Panc1 (cell line): ENCODE results near the gene ALDH1B1. TPM values are rescaled to one million over a fixed set of nuclear protein-coding genes. Genes with fewer than 3 reads are reported as not detected.

Experiments used
- ATAC-seq: fragments of 200-7000 bp; cut with Tn5 transposase; 2 replicates; pipeline ENCODE4 v1.9.1; 2020; ENCODE audit warnings: mild to moderate bottlenecking, moderate library complexity
- BruUV-seq: library from RNA; stranded (reverse); fragments of 400-500 nt; replicated peaks from 2 replicates; lab custom pipeline; 2021; lab: Mats Ljungman, UMichigan
- CTCF ChIA-PET: fragments of 300-600 bp; sonication (Branson Sonifier 250); formaldehyde crosslinking; loops from one replicate; lab custom pipeline; 2022; ENCODE audit warnings: antibody characterized with exemption; lab: Charles Lee
- POLR2A ChIA-PET: fragments of 300-600 bp; sonication (Branson Sonifier 250); formaldehyde crosslinking; loops from one replicate; lab custom pipeline; 2022; ENCODE audit warnings: antibody characterized with exemption; lab: Charles Lee
- DNase-seq: peaks from one replicate; pipeline ENCODE4 v3.0.0-alpha.2; 2010; ENCODE audit warnings: low read depth, low spot score
- H3K27ac ChIP-seq: 2 replicates; pipeline ENCODE4 v1.5.1; 2011; ENCODE audit warnings: mild to moderate bottlenecking, low read length, inconsistent platforms
- H3K27me3 ChIP-seq: fragments of 200-500 bp; sonication (Bioruptor generic); 2 replicates; pipeline ENCODE4 v1.6.0; 2014; ENCODE audit warnings: low read length, inconsistent platforms; ENCODE audit not compliant: control insufficient read depth, insufficient read depth
- H3K36me3 ChIP-seq: fragments of 200-500 bp; sonication (Bioruptor generic); 2 replicates; pipeline ENCODE4 v1.5.1; 2014; ENCODE audit warnings: inconsistent platforms, mild to moderate bottlenecking, low read length, moderate library complexity; ENCODE audit not compliant: control insufficient read depth, insufficient read depth
- H3K4me1 ChIP-seq: 2 replicates; pipeline ENCODE4 v1.5.1; 2011; ENCODE audit warnings: inconsistent platforms, mild to moderate bottlenecking, low read length, moderate library complexity; ENCODE audit not compliant: control insufficient read depth, insufficient read depth
- H3K4me3 ChIP-seq, 2 experiments: 2 replicates each; pipeline ENCODE4 v1.5.1; 2011 to 2012; ENCODE audit warnings: low read depth in 2 of 2, low read length in 2 of 2, mild to moderate bottlenecking in 2 of 2, inconsistent platforms in 1 of 2, moderate library complexity in 1 of 2
- H3K9me3 ChIP-seq: fragments of 200-500 bp; sonication (Bioruptor generic); 2 replicates; pipeline ENCODE4 v1.5.1; 2014; ENCODE audit warnings: low read depth, mild to moderate bottlenecking, inconsistent platforms, low read length, moderate library complexity; ENCODE audit not compliant: control insufficient read depth, insufficient read depth
- POLR2AphosphoS5 ChIP-seq: IDR thresholded peaks from 2 replicates; pipeline ENCODE4 v1.6.1; 2012; ENCODE audit warnings: mild to moderate bottlenecking, low read depth, low read length, moderate library complexity
- SIN3A ChIP-seq: IDR thresholded peaks from 2 replicates; pipeline ENCODE4 v1.6.1; 2012; ENCODE audit warnings: low read depth, mild to moderate bottlenecking, low read length, moderate library complexity, borderline replicate concordance; ENCODE audit not compliant: insufficient read depth
- TCF7L2 ChIP-seq: IDR thresholded peaks from 2 replicates; pipeline ENCODE4 v1.6.1; 2011; ENCODE audit warnings: mild to moderate bottlenecking, low read depth, low read length, inconsistent platforms
- in situ Hi-C: cut with HindIII; loops from 2 replicates; pipeline ENCODE4 v1.10.0; 2016; ENCODE audit warnings: low sequenced_read_pairs, low pct_unique_long_range_greater_than_20kb
- intact Hi-C: fragments of 100-400 bp; cut with micrococcal nuclease; formaldehyde crosslinking; loops from one replicate; pipeline ENCODE4 v1.10.0; 2022; ENCODE audit not compliant: unreplicated experiment
- total RNA-seq: library from RNA; stranded (reverse); gene quantifications from one replicate; pipeline ENCODE4 v1.2.1, GENCODE V29; 2021; ENCODE audit not compliant: unreplicated experiment
- TF ChIP-seq, protein P1 (sequence below): fragments of 450-650 bp; IDR thresholded peaks from 2 replicates; pipeline ENCODE4 v1.5.1; 2017; ENCODE audit warnings: mild to moderate bottlenecking
- TF ChIP-seq, protein P2 (sequence below), 2 experiments: IDR thresholded peaks; 2 replicates each; pipeline ENCODE4 v1.6.1; 2011 to 2012; ENCODE audit warnings: low read depth in 2 of 2, control low read depth in 1 of 2, low read length in 1 of 2, mild to moderate bottlenecking in 1 of 2, moderate library complexity in 1 of 2; ENCODE audit not compliant: insufficient read depth in 1 of 2

Gene ALDH1B1
- total RNA-seq, 1 experiment from 2014 or later, result 34.2 TPM

DNA sequence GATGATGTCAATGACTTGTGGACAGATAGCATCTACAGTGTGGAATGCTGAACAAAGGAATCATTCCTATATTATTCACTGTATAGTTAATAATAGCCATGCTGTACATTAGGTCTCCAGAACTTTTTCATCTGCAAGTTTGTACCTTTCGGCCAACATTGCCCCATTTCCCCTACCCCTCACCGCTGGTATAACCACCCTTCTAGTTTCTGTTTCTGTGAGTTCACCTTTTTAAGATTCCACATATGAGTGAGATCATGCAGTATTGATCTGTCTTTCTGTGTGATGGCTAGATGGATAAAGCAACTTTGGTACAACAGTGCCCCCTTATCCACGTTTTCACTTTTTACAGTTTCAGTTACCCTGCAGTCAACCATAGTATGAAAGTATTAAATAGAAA is 18.8 kb upstream of the ALDH1B1 start:
- no peak overlapping the region for H3K4me3 ChIP-seq
- H3K27me3 ChIP-seq, result no peaks in the 10 kb centered on the region
- intact Hi-C loops, result no loop called here
- TF ChIP-seq TCF7L2 (no peak), POLR2AphosphoS5 (no peak), SIN3A (no peak)
- TF ChIP-seq, protein P1, sequence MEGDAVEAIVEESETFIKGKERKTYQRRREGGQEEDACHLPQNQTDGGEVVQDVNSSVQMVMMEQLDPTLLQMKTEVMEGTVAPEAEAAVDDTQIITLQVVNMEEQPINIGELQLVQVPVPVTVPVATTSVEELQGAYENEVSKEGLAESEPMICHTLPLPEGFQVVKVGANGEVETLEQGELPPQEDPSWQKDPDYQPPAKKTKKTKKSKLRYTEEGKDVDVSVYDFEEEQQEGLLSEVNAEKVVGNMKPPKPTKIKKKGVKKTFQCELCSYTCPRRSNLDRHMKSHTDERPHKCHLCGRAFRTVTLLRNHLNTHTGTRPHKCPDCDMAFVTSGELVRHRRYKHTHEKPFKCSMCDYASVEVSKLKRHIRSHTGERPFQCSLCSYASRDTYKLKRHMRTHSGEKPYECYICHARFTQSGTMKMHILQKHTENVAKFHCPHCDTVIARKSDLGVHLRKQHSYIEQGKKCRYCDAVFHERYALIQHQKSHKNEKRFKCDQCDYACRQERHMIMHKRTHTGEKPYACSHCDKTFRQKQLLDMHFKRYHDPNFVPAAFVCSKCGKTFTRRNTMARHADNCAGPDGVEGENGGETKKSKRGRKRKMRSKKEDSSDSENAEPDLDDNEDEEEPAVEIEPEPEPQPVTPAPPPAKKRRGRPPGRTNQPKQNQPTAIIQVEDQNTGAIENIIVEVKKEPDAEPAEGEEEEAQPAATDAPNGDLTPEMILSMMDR, result no peak
- TF ChIP-seq, protein P2, sequence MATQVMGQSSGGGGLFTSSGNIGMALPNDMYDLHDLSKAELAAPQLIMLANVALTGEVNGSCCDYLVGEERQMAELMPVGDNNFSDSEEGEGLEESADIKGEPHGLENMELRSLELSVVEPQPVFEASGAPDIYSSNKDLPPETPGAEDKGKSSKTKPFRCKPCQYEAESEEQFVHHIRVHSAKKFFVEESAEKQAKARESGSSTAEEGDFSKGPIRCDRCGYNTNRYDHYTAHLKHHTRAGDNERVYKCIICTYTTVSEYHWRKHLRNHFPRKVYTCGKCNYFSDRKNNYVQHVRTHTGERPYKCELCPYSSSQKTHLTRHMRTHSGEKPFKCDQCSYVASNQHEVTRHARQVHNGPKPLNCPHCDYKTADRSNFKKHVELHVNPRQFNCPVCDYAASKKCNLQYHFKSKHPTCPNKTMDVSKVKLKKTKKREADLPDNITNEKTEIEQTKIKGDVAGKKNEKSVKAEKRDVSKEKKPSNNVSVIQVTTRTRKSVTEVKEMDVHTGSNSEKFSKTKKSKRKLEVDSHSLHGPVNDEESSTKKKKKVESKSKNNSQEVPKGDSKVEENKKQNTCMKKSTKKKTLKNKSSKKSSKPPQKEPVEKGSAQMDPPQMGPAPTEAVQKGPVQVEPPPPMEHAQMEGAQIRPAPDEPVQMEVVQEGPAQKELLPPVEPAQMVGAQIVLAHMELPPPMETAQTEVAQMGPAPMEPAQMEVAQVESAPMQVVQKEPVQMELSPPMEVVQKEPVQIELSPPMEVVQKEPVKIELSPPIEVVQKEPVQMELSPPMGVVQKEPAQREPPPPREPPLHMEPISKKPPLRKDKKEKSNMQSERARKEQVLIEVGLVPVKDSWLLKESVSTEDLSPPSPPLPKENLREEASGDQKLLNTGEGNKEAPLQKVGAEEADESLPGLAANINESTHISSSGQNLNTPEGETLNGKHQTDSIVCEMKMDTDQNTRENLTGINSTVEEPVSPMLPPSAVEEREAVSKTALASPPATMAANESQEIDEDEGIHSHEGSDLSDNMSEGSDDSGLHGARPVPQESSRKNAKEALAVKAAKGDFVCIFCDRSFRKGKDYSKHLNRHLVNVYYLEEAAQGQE (IDR thresholded peaks at IDR 0.05; ENCODE audit: insufficient read depth in 1 of 2, low read depth in 2 of 2, low read length in 1 of 2), result no peak
- DNase-seq, result no peak
- H3K27ac ChIP-seq, result no peak overlapping the region
- in situ Hi-C loops, result no loop called here
- no peaks in the 10 kb centered on the region for H3K9me3 ChIP-seq
- ATAC-seq, result no peak
- POLR2A ChIA-PET, result no interaction called here
- H3K4me1 ChIP-seq, result no peaks in the 10 kb centered on the region
- CTCF ChIA-PET, result no interaction called here
- H3K36me3 ChIP-seq, result no peaks in the 10 kb centered on the region
- BruUV-seq, result no TSS peak

DNA sequence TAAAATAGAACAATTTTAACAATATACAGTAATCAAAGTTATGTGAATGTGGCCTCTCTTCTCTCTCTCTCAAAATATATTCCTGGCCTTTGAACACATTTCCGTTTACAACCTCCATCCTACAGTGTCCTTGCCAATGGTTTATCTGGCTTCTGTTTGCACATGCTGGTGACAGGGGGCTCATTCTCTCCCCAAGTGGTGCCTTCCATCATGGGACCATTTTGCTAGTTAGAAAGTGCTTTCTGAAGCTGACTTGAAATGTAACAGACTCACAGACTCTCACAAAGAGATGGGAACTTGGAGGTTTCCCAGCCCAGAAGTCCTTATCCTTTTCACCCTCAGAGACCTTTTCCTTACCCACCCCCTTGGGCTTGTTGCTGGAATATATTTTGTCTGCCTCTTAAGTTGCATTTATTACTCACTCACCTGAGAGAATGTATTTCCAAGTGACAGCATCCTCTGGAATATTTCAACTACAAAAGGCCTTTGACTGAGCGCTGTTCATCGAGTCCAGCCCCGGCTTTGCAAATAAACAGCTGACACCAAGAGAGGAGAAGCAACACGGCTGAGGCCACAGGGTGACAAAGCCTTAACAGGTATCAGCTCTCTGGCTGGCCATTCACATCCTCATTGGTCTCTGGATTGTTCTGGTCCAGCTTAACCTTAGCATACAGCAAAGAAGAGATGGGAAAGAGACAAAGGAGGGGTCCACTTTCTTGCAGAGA is 17.5 kb upstream of the ALDH1B1 start:
- H3K4me1 ChIP-seq, result no peaks in the 10 kb centered on the region
- in situ Hi-C loops, result no loop called here
- H3K36me3 ChIP-seq, result no peaks in the 10 kb centered on the region
- no peaks in the 10 kb centered on the region for H3K27me3 ChIP-seq
- BruUV-seq, result no TSS peak
- ChIA-PET POLR2A (interaction anchor here (0.7 kb wide), 1 partner anchor 209 kb away, joined by 3 read pairs; no protein-coding TSS in a partner anchor), CTCF (no interaction called here)
- intact Hi-C loops, result no loop called here
- no peaks in the 10 kb centered on the region for H3K9me3 ChIP-seq
- no peak for DNase-seq
- H3K27ac ChIP-seq, result no peak overlapping the region
- TF ChIP-seq POLR2AphosphoS5, result no peak
- H3K4me3 ChIP-seq, result no peak overlapping the region
- ATAC-seq, result no peak

DNA sequence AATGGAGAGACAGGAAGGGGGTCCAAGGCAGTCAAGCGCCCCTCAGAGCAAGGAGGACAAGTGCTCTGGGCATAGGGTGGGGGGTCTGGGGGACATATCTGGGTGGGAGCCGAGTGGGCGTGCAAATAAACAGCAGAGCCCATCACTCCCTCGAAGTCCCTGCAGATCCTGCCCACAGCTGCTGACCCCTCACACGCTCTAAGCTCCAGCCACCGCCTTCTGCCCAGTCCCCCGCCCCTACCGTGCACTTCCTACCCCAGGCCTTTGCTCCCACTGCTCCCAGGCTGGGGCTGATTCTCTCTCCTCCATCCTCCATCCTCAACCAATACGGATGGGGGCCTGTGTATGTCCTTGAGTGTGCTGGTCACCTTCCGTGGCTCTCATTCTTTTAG is 16.9 kb upstream of the ALDH1B1 start:
- BruUV-seq, result no TSS peak
- ChIA-PET CTCF (no interaction called here), POLR2A (no interaction called here)
- Histone ChIP-seq H3K4me1 (no peaks in the 10 kb centered on the region; the same call in 1 of the 2 replicates), H3K9me3 (no peaks in the 10 kb centered on the region), H3K36me3 (no peaks in the 10 kb centered on the region), H3K4me3 (no peak overlapping the region), H3K27ac (no peak overlapping the region), H3K27me3 (no peaks in the 10 kb centered on the region)
- intact Hi-C loops (no loop called here), in situ Hi-C loops (no loop called here)
- no peak for ATAC-seq
- no peak for TF ChIP-seq SIN3A
- TF ChIP-seq POLR2AphosphoS5, result no peak
- TF ChIP-seq, protein P2 (IDR thresholded peaks at IDR 0.05; ENCODE audit: insufficient read depth in 1 of 2, low read depth in 2 of 2, low read length in 1 of 2), result no peak
- TF ChIP-seq TCF7L2, result no peak
- TF ChIP-seq, protein P1, result no peak
- no peak for DNase-seq
